UCSD-AML1 (cell line): ENCODE data around the gene SKA3.
"Not testable (repeated sequence)": the region's sequence is repeated elsewhere in the genome, so short reads cannot be mapped to it uniquely, and the experiment has no call there.

Experiments
- DNase-seq: peaks from one replicate; lab custom pipeline; 2025; ENCODE audit not compliant: unreplicated experiment; lab: John Stamatoyannopoulos, UW

Gene SKA3

DNA sequence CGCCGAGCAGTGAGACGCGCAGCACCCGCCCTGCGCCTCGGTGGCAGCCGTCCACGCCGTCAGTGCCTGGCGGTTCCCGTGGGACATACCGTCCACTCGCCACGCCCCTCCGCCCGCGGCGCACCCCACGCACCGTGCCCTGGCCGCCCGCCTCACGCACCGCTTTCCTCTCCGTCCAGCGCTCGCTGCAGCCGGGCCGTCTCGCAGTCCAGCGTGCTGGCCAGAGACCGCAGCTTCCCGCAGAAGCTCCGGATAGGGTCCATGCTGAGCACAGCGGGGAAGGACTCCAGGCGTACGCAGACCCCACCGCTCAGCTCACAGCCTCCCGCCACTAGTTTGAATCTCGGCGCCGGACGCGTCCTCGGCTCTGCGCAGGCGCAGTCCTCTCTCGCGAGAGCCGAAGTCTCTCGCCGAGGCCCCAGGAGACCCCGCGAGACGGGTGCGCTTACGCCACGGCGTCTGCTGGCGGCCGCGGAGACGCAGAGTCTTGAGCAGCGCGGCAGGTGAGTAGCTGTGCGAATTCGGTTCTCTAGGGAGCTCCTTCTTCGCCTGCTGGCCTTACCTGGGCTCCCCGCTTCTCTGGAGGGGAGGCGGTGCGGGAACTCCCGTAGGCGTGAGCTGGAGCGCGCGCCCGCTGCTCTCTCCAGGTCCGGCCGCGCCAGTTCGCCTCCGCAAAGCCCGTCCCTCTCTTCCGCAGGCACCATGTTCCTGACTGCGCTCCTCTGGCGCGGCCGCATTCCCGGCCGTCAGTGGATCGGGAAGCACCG is at the start of gene SKA3, which contains the start of gene MRPL57:
Gene SKA3 (minus strand): TSS at position 338 of the 767 bp plus-strand sequence. CDS start 75 bp downstream, at position 263.
Gene MRPL57 (plus strand): TSS at position 444 of the 767 bp plus-strand sequence. CDS start 259 bp downstream, at position 703.
- DNase-seq, result peak; percentile 97

DNA sequence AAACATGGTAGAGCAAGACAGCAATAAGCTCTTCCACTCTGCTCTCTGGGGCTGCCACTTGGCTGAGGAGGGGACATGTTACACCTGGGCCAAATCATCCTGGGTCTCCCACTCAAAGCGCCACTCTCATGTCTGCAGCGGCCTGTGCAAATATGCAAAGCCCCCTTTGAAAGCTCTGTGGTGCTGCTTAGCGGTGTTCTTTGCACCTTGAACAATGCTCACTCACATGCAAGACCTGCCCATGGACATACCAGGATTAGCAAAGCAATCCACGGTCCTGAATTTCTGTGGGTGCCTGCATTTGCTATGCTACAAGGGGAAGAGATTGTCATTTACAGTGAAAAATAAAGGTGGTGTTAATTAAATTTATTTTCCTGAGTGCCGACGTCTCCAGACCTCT is 48.7 kb upstream of the SKA3 start:
- no peak for DNase-seq

DNA sequence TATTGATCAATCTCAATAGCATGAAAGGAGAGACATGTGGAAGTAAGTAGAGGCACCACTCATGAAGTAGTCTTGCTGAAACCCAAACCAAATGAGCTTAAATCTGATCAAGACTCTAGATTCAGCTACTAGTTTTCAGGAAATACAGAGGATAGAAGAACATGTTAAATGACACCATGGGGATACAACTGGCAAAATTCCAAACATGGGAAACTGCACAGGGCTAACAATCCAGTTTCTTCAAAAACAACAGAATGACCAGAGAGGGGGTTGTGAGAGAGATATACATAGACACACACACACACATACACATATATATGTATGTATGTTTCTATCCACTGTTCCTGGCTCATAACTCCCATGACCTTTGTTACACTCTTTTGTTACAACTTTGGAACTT is 44.9 kb upstream of the SKA3 start:
- DNase-seq, result no peak

DNA sequence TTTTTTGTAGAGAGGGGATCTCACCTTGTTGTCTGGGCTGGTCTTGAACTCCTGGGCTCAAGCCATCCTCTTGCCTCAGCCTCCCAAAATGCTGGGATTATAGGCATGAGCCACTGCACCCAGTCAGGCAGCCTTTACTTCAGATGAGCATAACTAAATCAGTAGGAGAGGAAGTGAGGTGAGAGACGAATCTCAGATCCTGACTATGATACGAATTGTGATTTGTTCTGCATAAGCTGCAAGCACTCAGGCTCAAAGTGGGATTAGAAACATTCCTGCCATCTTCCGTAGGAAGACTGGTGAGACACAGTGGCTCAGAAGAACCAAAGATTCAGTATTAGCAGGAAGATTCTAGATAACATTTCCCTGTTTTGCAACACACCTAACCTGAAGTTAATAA is 43.4 kb upstream of the SKA3 start:
- not testable (repeated sequence) for DNase-seq

DNA sequence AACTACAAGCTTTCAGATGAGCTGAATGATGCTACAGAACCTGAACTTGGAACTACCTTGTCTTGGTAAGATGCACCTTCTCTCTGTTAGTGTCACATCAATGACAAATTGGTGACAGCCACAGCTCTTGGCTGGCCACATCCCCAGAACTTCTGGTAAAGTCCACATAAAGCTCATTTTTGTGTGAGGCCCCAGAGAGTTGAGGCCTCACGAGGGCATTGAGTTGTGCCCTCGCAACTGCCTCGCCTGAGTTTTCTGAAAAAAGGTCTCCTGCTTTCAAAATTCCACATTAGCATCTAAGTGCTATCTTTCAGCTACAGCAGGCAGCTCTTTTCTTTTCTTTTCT is 42.7 kb upstream of the SKA3 start:
- DNase-seq, result no peak

DNA sequence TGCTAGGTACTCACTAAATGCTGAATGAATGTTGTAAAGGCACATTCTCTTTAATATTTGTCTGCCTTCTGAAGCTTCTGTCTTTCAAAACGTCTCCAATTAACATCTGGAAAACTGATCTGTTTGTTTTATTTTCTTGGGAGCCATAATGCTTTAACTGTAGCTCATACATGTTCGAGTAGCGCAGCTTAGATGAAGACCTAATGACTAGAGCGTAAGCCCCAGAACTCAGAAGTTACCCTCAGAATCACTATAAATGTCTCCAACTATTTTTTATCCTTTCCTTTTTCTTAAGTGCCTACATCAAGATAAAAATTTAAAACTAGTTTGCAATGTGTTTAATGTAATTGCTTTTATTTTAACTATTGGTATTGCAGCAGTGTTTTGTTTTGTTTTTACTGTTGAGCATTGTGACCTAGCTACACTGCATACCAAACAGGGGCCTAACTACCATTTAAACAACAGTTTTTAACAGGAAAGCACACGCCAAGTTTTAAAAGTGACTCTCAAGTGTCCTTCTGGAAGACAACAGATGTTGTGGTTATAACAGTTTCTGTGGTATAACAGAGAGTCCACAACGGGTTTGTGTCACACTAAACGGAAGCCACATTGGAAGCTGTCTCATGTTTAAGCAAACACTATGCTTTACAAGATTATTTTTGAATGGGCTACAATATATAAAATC is 42.1 kb upstream of the SKA3 start:
- no peak for DNase-seq

DNA sequence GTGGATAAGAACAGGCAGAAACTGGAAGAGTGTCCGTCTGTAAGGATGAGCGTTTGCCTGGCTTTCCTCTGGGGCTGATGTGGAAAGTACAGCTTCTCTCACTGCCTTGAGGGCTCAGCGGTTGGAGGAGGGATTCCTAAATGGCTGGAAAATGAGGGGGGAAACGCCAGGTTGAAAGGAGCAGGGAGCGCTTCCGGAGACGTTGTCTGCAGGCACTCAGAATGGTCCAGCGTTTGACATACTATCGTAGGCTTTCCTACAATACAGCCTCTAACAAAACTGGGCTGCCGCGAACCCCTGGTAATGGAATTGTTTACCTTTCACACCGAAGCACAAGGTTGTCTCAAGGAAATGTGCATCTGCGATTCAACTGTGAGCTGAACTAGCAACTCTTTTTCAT is 40.0 kb upstream of the SKA3 start:
- DNase-seq, result no peak

DNA sequence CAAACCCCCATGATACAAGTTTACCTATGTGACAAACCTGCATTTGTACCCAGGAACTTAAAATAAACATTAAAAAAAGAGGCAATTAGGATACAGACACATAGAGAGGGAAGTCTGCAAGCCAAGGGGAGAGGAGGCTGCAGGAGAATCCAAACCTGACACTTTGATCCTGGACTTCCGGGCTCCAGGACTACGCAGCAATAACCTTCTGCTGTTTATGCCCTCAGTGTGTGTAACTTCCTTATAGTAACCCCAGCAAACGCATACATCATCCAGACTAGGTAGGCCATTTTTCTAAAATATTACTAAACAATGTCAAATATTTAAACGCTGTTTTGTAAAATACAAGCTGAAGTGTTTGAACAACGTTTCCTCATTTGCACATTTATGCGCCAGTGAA is 39.1 kb upstream of the SKA3 start:
- not testable (repeated sequence) for DNase-seq

DNA sequence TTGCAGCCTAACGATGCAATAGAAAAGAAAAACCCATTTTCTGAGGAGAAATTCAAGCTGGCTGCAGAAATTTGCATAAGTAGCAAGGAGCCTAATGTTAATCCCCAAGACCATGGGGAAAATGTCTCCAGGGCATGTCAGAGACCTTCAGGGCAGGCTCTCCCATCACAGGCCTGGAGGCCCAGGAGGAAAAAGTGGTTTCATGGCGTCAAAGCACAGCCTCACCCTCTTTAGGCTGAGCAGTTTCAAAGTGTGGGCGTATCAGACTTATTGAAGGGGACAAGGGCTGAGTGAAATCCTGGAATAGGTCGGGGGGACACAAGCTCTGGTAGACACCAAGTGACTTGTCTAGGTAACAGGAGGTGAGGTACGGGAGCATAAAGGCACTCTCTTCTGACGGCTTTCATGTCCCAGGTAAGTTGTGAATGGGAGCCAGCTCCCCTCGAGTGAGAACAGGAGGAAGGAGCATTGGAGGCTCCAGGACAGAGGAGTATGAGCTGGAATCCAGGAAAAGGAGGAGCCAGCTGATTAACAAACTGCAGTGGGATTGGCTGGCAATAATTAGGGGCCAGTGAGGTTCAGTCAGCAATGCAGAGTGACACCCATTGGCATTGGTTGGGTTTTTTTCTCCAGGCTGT is 35.9 kb upstream of the SKA3 start:
- no peak for DNase-seq

DNA sequence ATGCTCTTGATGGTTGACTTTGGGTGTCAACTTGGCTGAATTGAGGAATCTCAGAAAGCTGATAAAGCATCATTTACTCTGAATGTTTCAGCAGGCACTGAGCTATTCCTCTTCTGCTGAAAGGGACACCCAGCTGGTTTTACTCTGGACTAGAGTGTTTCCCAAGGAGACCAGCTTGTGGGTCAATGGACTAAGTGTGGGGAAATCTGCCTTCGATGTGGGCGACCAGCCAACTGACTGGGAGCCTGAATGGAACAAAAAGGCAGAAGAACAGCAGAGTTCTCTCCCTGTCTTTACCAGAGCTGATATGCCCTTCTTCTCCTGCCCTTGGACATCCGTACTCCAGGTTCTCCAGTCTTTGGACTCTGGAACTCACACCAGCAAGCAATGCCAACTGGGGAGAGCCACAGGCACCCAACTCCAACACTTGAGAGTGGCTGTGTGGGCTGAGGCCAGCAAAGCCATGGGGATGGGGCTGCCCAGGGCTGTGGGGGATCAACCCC is 32.4 kb upstream of the SKA3 start:
- DNase-seq, result no peak

DNA sequence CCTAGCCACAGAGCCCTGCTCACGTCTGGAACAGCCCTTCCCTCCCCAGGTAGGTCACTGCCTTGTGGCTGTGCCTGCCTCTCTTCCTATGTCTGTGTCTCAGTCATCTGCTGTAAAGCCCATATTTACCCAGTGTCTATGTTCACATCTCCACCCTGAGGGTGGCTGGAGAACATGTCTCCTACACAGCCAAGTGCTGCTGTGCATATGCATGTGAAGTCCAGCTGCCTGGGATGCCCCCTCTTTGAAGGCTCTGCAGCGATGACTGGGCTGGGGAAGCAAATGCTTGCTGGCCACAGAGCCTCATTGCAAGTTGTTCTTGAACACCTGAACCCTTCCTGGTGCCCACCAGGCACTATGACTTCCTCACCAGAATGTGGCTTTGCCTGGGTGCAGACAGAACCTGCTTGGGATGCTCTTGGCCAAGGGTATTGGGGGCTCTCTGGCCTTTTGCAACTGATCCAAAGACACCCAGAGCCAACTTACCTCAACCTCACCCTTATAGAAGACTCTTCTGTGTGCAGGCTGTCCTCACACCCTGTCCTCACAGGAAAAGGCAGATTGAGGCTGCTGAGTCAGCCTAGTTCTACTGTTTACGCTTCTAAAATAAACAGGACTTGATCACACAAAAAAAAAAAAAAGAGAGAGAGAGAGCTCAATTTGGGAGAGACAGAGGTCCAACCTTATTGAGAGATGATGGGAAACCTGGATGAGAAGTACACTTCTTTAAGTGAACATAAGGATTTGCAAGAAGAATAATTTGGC is 26.6 kb upstream of the SKA3 start:
- DNase-seq, result no peak

DNA sequence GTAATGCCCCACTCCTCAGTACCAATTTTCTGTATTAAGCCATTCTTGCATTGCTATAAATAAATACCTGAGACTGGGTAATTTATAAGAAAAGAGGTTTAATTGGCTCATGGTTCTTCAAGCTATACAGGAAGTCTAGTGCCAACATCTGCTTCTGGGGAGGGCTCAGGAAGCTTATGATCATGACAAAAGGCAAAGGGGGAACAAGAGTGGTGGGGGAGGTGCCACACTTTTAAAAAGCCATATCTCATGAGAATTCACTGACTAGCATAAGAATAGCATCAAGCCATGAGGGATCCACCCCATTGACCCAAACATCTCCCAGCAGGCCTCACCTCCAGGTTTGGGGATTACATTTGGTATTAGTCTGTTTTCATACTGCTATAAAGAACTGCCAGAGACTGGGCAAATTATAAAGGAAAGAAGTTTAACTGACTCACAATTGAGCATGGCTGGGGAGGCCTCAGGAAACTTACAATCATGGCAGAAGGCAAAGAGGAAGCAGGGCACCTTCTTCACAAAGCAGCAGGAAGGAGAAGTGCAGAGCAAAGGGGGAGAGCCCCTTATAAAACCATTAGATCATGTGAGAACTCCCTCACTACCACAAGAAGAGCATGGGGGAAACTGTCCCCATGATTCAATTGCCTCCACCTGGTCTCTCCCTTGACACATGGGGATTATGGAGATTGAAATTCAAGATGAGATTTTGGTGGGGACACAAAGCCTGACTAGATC is 25.3 kb upstream of the SKA3 start:
- DNase-seq, result not testable (repeated sequence)

DNA sequence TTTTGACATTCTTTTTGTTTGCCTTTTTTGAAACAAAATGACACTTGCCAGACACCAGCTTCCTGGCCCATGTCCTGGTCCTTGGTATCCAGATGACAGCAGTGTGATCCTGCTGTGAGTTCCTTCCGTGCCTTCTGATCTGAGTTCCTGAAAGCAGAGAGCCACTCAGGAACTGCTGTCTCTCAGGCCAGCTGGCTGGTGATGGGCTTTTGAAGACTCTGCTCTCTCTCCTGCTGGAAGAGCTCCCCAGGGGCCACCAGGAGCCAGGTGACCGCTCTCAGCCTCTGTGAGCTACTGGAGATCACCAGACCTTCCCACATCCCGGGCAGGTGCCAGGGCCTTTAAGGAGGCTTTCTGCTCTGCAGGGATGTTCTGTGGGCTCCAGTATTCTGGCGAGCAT is 22.0 kb upstream of the SKA3 start:
- DNase-seq, result not testable (repeated sequence)

DNA sequence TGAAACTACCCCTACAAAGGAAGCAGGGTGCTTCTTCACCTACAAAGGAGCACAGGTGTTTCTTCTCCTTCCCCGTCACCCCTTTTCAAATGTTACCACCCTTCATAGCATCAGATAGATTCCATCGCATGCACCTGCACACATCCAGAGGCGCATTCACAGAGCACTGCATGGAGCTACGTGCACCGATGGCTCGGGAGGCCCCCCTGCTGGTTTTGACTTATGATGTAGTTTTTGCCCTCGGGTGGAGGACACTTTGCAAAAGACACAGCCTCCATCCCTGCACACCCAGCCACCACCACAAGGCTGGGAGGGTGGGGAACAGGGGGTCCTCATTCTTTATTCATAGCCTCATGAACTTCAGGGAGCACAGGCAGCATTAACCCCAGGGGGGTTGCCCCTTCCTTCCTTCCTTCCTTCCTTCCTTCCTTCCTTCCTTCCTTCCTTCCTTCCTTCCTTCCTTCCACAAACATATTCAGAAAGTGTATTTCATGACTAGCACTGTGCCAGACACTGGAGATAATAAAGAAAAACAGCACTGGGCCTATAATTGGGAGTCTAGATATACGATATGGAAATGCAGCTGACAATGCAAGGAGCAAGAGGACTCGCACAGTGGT is 21.4 kb upstream of the SKA3 start:
- DNase-seq, result not testable (repeated sequence)

DNA sequence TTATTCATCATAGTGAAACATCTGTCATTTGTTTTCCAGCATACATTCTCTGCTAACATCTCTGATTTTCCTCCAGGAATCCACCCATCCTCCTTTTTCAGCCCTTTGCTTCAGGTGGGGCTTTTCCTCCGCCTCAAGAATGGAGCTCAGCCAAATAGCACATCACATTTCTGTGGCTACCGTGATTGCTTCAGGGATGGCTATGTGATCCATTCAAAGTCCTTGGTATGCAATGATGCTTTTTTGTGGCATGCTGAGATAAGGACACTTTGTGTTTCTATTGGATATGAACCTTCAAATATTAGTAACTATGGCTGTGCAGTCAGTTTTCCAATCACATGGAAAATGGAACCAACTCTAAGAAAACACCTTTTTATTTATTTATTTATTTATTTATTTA is 18.4 kb upstream of the SKA3 start:
- DNase-seq, result not testable (repeated sequence)

DNA sequence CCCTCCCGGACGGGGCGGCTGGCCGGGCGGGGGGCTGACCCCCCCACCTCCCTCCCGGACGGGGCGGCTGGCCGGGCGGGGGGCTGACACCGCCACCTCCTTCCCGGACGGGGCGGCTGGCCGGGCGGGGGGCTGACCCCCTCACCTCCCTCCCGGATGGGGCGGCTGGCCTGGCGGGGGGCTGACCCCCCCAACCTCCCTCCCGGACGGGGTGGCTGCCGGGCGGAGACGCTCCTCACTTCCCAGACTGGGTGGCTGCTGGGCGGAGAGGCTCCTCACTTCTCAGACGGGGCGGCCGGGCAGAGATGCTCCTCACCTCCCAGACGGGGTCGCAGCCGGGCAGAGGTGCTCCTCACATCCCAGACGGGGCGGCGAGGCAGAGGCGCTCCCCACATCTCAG is 10.1 kb upstream of the SKA3 start:
- not testable (repeated sequence) for DNase-seq

DNA sequence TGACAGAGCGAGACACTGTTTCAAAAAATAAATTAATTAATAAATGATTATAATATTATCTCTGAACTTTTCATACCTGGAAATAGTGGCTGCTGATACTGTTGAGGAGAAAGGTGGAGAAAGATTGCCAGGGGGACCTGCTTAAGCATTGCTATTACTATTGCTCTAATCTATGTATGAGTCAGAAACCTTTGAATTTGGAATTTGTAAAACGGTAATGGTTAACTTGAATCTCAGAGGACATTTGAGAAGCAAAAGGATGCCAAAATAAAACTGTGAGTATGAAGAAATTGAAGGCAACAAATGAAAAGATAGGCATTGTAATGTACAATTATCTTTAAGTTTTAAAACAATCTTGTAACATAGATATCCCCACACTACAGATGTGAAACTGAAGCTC is 5.3 kb upstream of the SKA3 start:
- DNase-seq, result no peak

DNA sequence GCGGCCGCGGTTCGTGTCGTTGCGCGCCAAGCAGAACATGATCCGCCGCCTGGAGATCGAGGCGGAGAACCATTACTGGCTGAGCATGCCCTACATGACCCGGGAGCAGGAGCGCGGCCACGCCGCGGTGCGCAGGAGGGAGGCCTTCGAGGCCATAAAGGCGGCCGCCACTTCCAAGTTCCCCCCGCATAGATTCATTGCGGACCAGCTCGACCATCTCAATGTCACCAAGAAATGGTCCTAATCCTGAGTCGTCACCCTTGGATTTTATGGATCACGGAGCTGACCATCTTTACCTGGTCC is 581 bp upstream of the SKA3 start:
- DNase-seq, result no peak

DNA sequence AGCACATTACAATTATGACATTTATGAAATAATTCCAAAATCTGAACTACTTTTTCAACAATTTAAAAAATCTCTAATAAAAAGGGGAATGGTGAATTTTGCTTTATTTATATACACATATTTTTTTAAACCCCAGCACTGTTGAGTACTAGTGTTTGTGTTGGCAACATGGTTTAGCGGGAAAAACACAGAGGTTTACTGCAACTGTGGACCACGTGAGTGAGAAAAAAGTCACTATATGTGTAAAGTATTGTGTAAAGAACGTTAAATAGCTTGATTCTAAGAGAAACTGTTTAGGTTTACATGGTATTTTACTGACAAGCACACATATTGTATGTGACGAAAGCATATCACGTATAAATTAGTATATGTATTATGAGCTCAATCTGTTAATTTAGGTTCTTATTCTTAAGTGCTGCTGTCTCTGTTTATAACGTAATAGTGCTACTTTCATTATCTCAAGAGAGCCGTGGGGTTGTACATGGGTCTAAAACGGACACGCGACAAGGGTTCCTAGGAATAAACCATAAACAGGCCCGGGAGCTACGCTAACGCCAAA is 617 bp downstream of the SKA3 start:
- DNase-seq, result no peak

DNA sequence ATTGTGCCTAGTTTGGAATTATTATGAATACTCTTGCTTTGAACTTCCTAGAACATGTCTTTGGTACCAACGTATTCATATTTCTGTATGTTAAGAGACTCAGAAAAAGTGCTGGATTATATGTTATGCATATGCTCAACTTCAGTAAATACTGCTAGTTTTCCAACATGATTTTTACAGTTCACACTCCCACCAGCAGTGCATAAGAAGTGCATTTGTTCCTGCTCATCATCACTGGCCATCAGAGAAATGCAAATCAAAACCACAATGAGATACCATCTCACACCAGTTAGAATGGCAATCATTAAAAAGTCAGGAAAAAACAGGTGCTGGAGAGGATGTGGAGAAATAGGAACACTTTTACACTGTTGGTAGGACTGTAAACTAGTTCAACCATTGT is 2.6 kb downstream of the SKA3 start:
- DNase-seq, result not testable (repeated sequence)
